Neuronal stem cell (in vitro differentiated cells): Measurements from ENCODE around the gene ANK3.
"Not testable (repeated sequence)": the region's sequence is repeated elsewhere in the genome, so short reads cannot be mapped to it uniquely, and the experiment has no call there.

Experiments used
- DNase-seq: peaks from one replicate; pipeline ENCODE4 v3.0.0-alpha.2; 2013; ENCODE audit warnings: low spot score
- H2AFZ ChIP-seq: one replicate; pipeline ENCODE4 v1.6.1; 2013; ENCODE audit warnings: mild to moderate bottlenecking, low read length, inconsistent platforms
- H2AK5ac ChIP-seq: 2 replicates; pipeline ENCODE4 v1.6.1; 2013; ENCODE audit warnings: low read depth, mild to moderate bottlenecking, inconsistent platforms, low read length, moderate library complexity, mixed read lengths
- H2BK120ac ChIP-seq: 2 replicates; pipeline ENCODE4 v1.6.1; 2013; ENCODE audit warnings: low read depth, mild to moderate bottlenecking, inconsistent platforms, low read length, moderate library complexity, mixed read lengths
- H2BK12ac ChIP-seq: one replicate; pipeline ENCODE4 v1.6.1; 2013; ENCODE audit warnings: low read length, inconsistent platforms
- H2BK15ac ChIP-seq: 2 replicates; pipeline ENCODE4 v1.6.1; 2013; ENCODE audit warnings: mild to moderate bottlenecking, low read length, inconsistent platforms, mixed read lengths
- H2BK5ac ChIP-seq: one replicate; pipeline ENCODE4 v1.6.1; 2013; ENCODE audit warnings: inconsistent platforms, mild to moderate bottlenecking, low read length, moderate library complexity
- H3K14ac ChIP-seq: one replicate; pipeline ENCODE4 v1.6.1; 2013; ENCODE audit warnings: low read length, inconsistent platforms
- H3K18ac ChIP-seq: 2 replicates; pipeline ENCODE4 v1.6.1; 2013; ENCODE audit warnings: low read length, inconsistent platforms
- H3K23ac ChIP-seq: 2 replicates; pipeline ENCODE4 v1.6.1; 2013; ENCODE audit warnings: low read depth, mild to moderate bottlenecking, mixed read lengths, low read length, inconsistent platforms; ENCODE audit not compliant: poor library complexity
- H3K27ac ChIP-seq: replicated peaks from 3 replicates; pipeline ENCODE4 v1.5.1; 2013; ENCODE audit warnings: low read length, inconsistent platforms
- H3K27me3 ChIP-seq, 3 experiments: 2 replicates each; pipeline ENCODE4 v1.6.1; 2013; ENCODE audit warnings: low read length in 3 of 3, mild to moderate bottlenecking in 2 of 3, inconsistent platforms in 1 of 3, low read depth in 1 of 3, mixed read lengths in 1 of 3, moderate library complexity in 1 of 3; ENCODE audit not compliant: control insufficient read depth in 3 of 3, insufficient read depth in 3 of 3
- H3K36me3 ChIP-seq, 2 donors: replicated peaks in 1 of 2; 2 replicates each; pipeline ENCODE4 v1.6.1; 2013; ENCODE audit warnings: low read length in 2 of 2; ENCODE audit not compliant: control insufficient read depth in 2 of 2, insufficient read depth in 2 of 2
- H3K4ac ChIP-seq: 2 replicates; pipeline ENCODE4 v1.6.1; 2013; ENCODE audit warnings: inconsistent platforms, mild to moderate bottlenecking, low read length, moderate library complexity
- H3K4me1 ChIP-seq, 2 donors: 1 replicate in 1 of 2; 2 replicates in 1 of 2; pipeline ENCODE4 v1.6.1; 2013; ENCODE audit warnings: low read length in 2 of 2, low read depth in 1 of 2; ENCODE audit not compliant: control insufficient read depth in 2 of 2, insufficient read depth in 1 of 2
- H3K4me2 ChIP-seq: one replicate; pipeline ENCODE4 v1.6.1; 2013; ENCODE audit warnings: mild to moderate bottlenecking, low read length, inconsistent platforms; ENCODE audit not compliant: insufficient read depth, poor library complexity, severe bottlenecking
- H3K4me3 ChIP-seq, 2 donors: 2 replicates each; pipeline ENCODE4 v1.5.1; 2013; ENCODE audit warnings: low read length in 2 of 2, mild to moderate bottlenecking in 2 of 2, inconsistent platforms in 1 of 2, moderate library complexity in 1 of 2
- H3K79me1 ChIP-seq: one replicate; pipeline ENCODE4 v1.6.1; 2013; ENCODE audit warnings: low read depth, mild to moderate bottlenecking, inconsistent platforms, low read length, moderate library complexity
- H3K9ac ChIP-seq: one replicate; pipeline ENCODE4 v1.6.1; 2013; ENCODE audit warnings: mild to moderate bottlenecking, low read depth, low read length, inconsistent platforms; ENCODE audit not compliant: poor library complexity
- H3K9me3 ChIP-seq, 2 donors: replicated peaks in 1 of 2; 2 replicates each; pipeline versions ENCODE3 to v1.6.1; 2013; ENCODE audit warnings: low read length in 2 of 2, mild to moderate bottlenecking in 2 of 2, inconsistent platforms in 1 of 2, low read depth in 1 of 2, mixed read lengths in 1 of 2, moderate library complexity in 1 of 2; ENCODE audit not compliant: control insufficient read depth in 2 of 2, insufficient read depth in 1 of 2
- H4K8ac ChIP-seq: one replicate; pipeline ENCODE4 v1.6.1; 2013; ENCODE audit warnings: low read depth, mild to moderate bottlenecking, inconsistent platforms, low read length, moderate library complexity
- H4K91ac ChIP-seq: one replicate; pipeline ENCODE4 v1.6.1; 2013; ENCODE audit warnings: low read length, low read depth, mild to moderate bottlenecking, inconsistent platforms; ENCODE audit not compliant: poor library complexity
- WGBS, 2 donors: extraction: QIAGEN DNeasy Blood & Tissue Kit; methylation state at CpG; one replicate each; pipeline ENCODE4 v1.1.7; 2013; ENCODE audit warnings: missing lambda C conversion rate in 2 of 2, mixed read lengths in 1 of 2; ENCODE audit not compliant: insufficient read length in 2 of 2, insufficient replicate concordance in 1 of 2; ENCODE audit errors: extremely low coverage in 2 of 2; 5-methylcytosine and 5-hydroxymethylcytosine counted together

Gene ANK3

GRCh38 chr10:60292536-60292935, 97.1 kb downstream of the ANK3 start:
- H3K4me1 ChIP-seq, H4K8ac ChIP-seq, H4K91ac ChIP-seq, H2AK5ac ChIP-seq, H3K4me3 ChIP-seq, H3K23ac ChIP-seq, H3K27me3 ChIP-seq, H3K18ac ChIP-seq, H3K14ac ChIP-seq, H3K4ac ChIP-seq, H2BK5ac ChIP-seq, H3K4me2 ChIP-seq, H2BK15ac ChIP-seq, H3K9me3 ChIP-seq, H3K79me1 ChIP-seq, H2BK12ac ChIP-seq, H2AFZ ChIP-seq, H3K9ac ChIP-seq, DNase-seq, H3K36me3 ChIP-seq, H2BK120ac ChIP-seq, H3K27ac ChIP-seq: not testable (repeated sequence)
- WGBS, 2 donors: no CpG with 5 or more reads among the region's 6 CpGs

GRCh38 chr10:60291344-60291930, 98.2 kb downstream of the ANK3 start:
- Histone ChIP-seq H2BK12ac (no peak overlapping the region), H3K4me1 (peaks cover 3 to 8% of the 10 kb centered on the region in 2 donors), H2AK5ac (no peak overlapping the region), H2BK15ac (no peak overlapping the region), H3K27ac (no peak overlapping the region), H3K18ac (no peak overlapping the region), H2AFZ (no peak overlapping the region), H3K27me3 (no peaks in the 10 kb centered on the region), H4K8ac (no peak overlapping the region), H3K9me3 (no peaks in the 10 kb centered on the region), H3K79me1 (no peaks in the 10 kb centered on the region), H3K4me2 (no peak overlapping the region), H3K36me3 (no peaks in the 10 kb centered on the region), H3K23ac (no peak overlapping the region), H2BK5ac (no peak overlapping the region), H2BK120ac (no peak overlapping the region), H4K91ac (no peak overlapping the region), H3K14ac (no peak overlapping the region), H3K4ac (no peak overlapping the region), H3K9ac (no peak overlapping the region), H3K4me3 (no peak overlapping the region)
- DNase-seq: no peak
- WGBS, 2 donors: no CpG with 5 or more reads among the region's 5 CpGs

- no peak overlapping the region for H4K8ac ChIP-seq
- no peak overlapping the region for H2BK15ac ChIP-seq
- no peak overlapping the region for H3K9ac ChIP-seq
- H3K9me3 ChIP-seq: no peaks in the 10 kb centered on the region
- no peak overlapping the region for H3K4ac ChIP-seq
- H4K91ac ChIP-seq: no peak overlapping the region
- peaks cover 3 to 8% of the 10 kb centered on the region in 2 donors for H3K4me1 ChIP-seq
- no peak overlapping the region for H3K4me2 ChIP-seq
- H3K79me1 ChIP-seq: no peaks in the 10 kb centered on the region
- no peak overlapping the region for H3K4me3 ChIP-seq
- H2BK12ac ChIP-seq: no peak overlapping the region
- H3K27ac ChIP-seq: no peak overlapping the region
- no peak overlapping the region for H2BK5ac ChIP-seq
- no peak overlapping the region for H2BK120ac ChIP-seq
- H3K27me3 ChIP-seq: no peaks in the 10 kb centered on the region
- H3K23ac ChIP-seq: no peak overlapping the region
- H3K36me3 ChIP-seq: no peaks in the 10 kb centered on the region
- H2AK5ac ChIP-seq: no peak overlapping the region
- H3K14ac ChIP-seq: no peak overlapping the region
- H2AFZ ChIP-seq: no peak overlapping the region
- DNase-seq: no peak
- H3K18ac ChIP-seq: no peak overlapping the region
These were observed 99.1 kb downstream of the ANK3 start for GRCh38 chr10:60290558-60290957.

GRCh38 chr10:60289800-60290199, 99.9 kb downstream of the ANK3 start:
- Histone ChIP-seq H3K27me3 (no peaks in the 10 kb centered on the region), H3K14ac (no peak overlapping the region), H3K23ac (no peak overlapping the region), H4K91ac (no peak overlapping the region), H3K4me1 (peaks cover 3 to 8% of the 10 kb centered on the region in 2 donors), H3K4me2 (no peak overlapping the region), H3K9me3 (no peaks in the 10 kb centered on the region), H3K79me1 (no peaks in the 10 kb centered on the region), H3K4me3 (no peak overlapping the region), H2BK120ac (no peak overlapping the region), H3K18ac (no peak overlapping the region), H2BK12ac (no peak overlapping the region), H3K36me3 (no peaks in the 10 kb centered on the region), H2AFZ (no peak overlapping the region), H2AK5ac (no peak overlapping the region), H2BK5ac (no peak overlapping the region), H3K27ac (no peak overlapping the region), H4K8ac (no peak overlapping the region), H2BK15ac (no peak overlapping the region), H3K9ac (no peak overlapping the region), H3K4ac (no peak overlapping the region)
- DNase-seq: no peak
- no CpG with 5 or more reads among the region's 9 CpGs for WGBS, 2 donors
